Measurements from ENCODE around the gene MICU1. TPM values are rescaled to one million over a fixed set of nuclear protein-coding genes. Genes with fewer than 3 reads are reported as not detected.
A peak's percentile ranks its signal among the peaks of the same experiment; 100 is the strongest.
"Not testable (repeated sequence)": the region's sequence is repeated elsewhere in the genome, so short reads cannot be mapped to it uniquely, and the experiment has no call there.

The MICU1 gene
- total RNA-seq: 21.2 TPM
- 25.9 TPM for polyA plus RNA-seq
- long read RNA-seq, donor 1, partial matches to known transcripts: 0 of 2 reads
- long read RNA-seq, donor 1, other reads (novel, unspliced or antisense): 0 of 2 reads
- long read RNA-seq, donor 2: 0 reads
- long read RNA-seq, donor 3, transcript MICU1-201 (12 exons, 2,383 nt): major isoform, 11 of 15 reads
- long read RNA-seq, donor 3, partial matches to known transcripts: 0 of 15 reads
- long read RNA-seq, donor 3, other reads (novel, unspliced or antisense): 0 of 15 reads
- long read RNA-seq, donor 4, partial matches to known transcripts: 0 of 4 reads
- long read RNA-seq, donor 4, other reads (novel, unspliced or antisense): 0 of 4 reads
- long read RNA-seq, donor 5, transcript MICU1-208 (3 exons, 580 nt): minor isoform, 10 of 25 reads
- long read RNA-seq, donor 5, transcript MICU1-201 (12 exons, 2,383 nt): major isoform, 15 of 25 reads
- long read RNA-seq, donor 5, partial matches to known transcripts: 0 of 25 reads
- long read RNA-seq, donor 5, other reads (novel, unspliced or antisense): 0 of 25 reads
- long read RNA-seq, donor 6, transcript MICU1-201 (12 exons, 2,383 nt): major isoform, 10 of 11 reads
- long read RNA-seq, donor 6, partial matches to known transcripts: 0 of 11 reads
- long read RNA-seq, donor 6, other reads (novel, unspliced or antisense): 0 of 11 reads
- long read RNA-seq, donor 7, transcript MICU1-201 (12 exons, 2,383 nt): major isoform, 11 of 12 reads
- long read RNA-seq, donor 7, partial matches to known transcripts: 0 of 12 reads
- long read RNA-seq, donor 7, other reads (novel, unspliced or antisense): 0 of 12 reads
- long read RNA-seq, donor 8, partial matches to known transcripts: 0 of 4 reads
- long read RNA-seq, donor 8, other reads (novel, unspliced or antisense): 0 of 4 reads
- long read RNA-seq, donor 9, transcript MICU1-201 (12 exons, 2,383 nt): major isoform, 13 of 15 reads
- long read RNA-seq, donor 9, partial matches to known transcripts: 0 of 15 reads
- long read RNA-seq, donor 9, other reads (novel, unspliced or antisense): 0 of 15 reads
- long read RNA-seq, donor 10, transcript MICU1-201 (12 exons, 2,383 nt): major isoform, 7 of 9 reads
- long read RNA-seq, donor 10, partial matches to known transcripts: 0 of 9 reads
- long read RNA-seq, donor 10, other reads (novel, unspliced or antisense): 0 of 9 reads

DNA sequence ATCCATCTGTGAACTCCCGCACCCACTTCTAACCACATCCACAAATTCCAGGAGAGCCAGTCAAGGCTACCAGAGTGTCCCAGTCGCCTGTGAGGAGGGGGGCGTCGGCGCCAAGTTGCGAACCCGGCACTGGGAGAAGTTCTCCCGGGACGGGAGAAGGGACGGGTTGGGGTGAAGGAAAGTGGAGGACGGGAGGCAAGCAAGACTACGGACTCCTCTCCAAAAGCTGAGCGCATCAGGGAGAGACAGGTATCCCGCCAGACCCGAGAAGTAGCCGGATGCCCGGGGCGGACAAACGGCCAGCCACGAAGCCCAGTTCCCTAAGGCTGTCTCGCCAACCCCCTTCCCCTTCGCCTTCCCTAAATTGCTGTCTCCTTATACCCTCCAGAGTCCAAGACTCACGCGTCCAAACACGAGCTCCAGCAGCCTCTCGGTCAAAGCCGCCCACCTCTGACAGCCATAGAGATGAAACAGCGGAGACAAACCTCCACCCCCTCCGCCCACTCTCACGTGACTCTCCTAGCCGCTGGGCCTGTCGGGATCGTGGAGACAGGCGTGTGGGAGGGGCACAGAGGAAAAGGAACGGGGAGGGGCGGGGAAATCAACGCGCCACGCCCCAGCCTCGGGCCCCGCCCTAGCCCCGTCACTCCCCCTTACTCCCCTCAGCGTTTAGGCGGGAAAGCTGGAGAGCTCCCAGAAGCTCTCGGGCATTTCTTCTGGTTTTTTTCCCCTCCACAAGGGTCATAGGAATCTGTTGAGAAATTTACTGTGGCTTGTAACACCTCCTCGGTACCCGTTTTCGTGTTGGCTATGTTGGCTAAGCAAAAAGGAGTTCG, at the start of gene MICU1:
TSS of gene MICU1 (minus strand) at position 472 of the 836 bp plus-strand sequence. CDS start 59,286 bp downstream, outside the sequence.
- DNase-seq (ENCODE audit: low read depth in 6 of 9, low spot score in 9 of 9): peak; percentile 82 to 97 (median 92)
- H3K36me3 ChIP-seq (ENCODE audit: control insufficient read depth in 2 of 2, insufficient read depth in 2 of 2, low read length in 1 of 2): no peaks in the 10 kb centered on the region
- no peaks in the 10 kb centered on the region for H3K4me1 ChIP-seq (ENCODE audit: control insufficient read depth in 2 of 2, insufficient read depth in 2 of 2, low read length in 2 of 2)
- H3K27ac ChIP-seq (ENCODE audit: low read depth in 1 of 2, low read length in 1 of 2): peak within 1 kb of the TSS; percentile 62 to 64
- H3K4me3 ChIP-seq (ENCODE audit: low read length in 2 of 2): peak within 1 kb of the TSS; percentile 74 to 90
- no peaks in the 10 kb centered on the region for H3K27me3 ChIP-seq (ENCODE audit: control insufficient read depth in 2 of 2, insufficient read depth in 1 of 2, low read length in 1 of 2)
- under 1% methylated on average over 49 of the region's 49 CpGs for WGBS
- no peaks in the 10 kb centered on the region for H3K9me3 ChIP-seq (ENCODE audit: control insufficient read depth in 2 of 2, insufficient read depth in 1 of 2, low read length in 1 of 2)

GRCh38 chr10:72674174-72674573, 48.3 kb upstream of the MICU1 start:
- H3K9me3 ChIP-seq (ENCODE audit: control insufficient read depth in 2 of 2, insufficient read depth in 1 of 2, low read length in 1 of 2); H3K4me1 ChIP-seq (ENCODE audit: control insufficient read depth in 2 of 2, insufficient read depth in 2 of 2, low read length in 2 of 2); H3K36me3 ChIP-seq (ENCODE audit: control insufficient read depth in 2 of 2, insufficient read depth in 2 of 2, low read length in 1 of 2); DNase-seq (ENCODE audit: low read depth in 6 of 9, low spot score in 9 of 9); H3K27ac ChIP-seq (ENCODE audit: low read depth in 1 of 2, low read length in 1 of 2); H3K27me3 ChIP-seq (ENCODE audit: control insufficient read depth in 2 of 2, insufficient read depth in 1 of 2, low read length in 1 of 2); H3K4me3 ChIP-seq (ENCODE audit: low read length in 2 of 2): not testable (repeated sequence)
- WGBS: 99% methylated on average over 5 of the region's 5 CpGs

GRCh38 chr10:72673280-72673679, 47.4 kb upstream of the MICU1 start:
- Histone ChIP-seq H3K27me3 (ENCODE audit: control insufficient read depth in 2 of 2, insufficient read depth in 1 of 2, low read length in 1 of 2) (no peaks in the 10 kb centered on the region), H3K9me3 (ENCODE audit: control insufficient read depth in 2 of 2, insufficient read depth in 1 of 2, low read length in 1 of 2) (no peaks in the 10 kb centered on the region), H3K4me1 (ENCODE audit: control insufficient read depth in 2 of 2, insufficient read depth in 2 of 2, low read length in 2 of 2) (no peaks in the 10 kb centered on the region), H3K27ac (ENCODE audit: low read depth in 1 of 2, low read length in 1 of 2) (no peak overlapping the region), H3K36me3 (ENCODE audit: control insufficient read depth in 2 of 2, insufficient read depth in 2 of 2, low read length in 1 of 2) (no peaks in the 10 kb centered on the region), H3K4me3 (ENCODE audit: low read length in 2 of 2) (no peak overlapping the region)
- no peak for DNase-seq (ENCODE audit: low read depth in 6 of 9, low spot score in 9 of 9)
- WGBS: 94% methylated on average over 1 of the region's 1 CpG

DNA sequence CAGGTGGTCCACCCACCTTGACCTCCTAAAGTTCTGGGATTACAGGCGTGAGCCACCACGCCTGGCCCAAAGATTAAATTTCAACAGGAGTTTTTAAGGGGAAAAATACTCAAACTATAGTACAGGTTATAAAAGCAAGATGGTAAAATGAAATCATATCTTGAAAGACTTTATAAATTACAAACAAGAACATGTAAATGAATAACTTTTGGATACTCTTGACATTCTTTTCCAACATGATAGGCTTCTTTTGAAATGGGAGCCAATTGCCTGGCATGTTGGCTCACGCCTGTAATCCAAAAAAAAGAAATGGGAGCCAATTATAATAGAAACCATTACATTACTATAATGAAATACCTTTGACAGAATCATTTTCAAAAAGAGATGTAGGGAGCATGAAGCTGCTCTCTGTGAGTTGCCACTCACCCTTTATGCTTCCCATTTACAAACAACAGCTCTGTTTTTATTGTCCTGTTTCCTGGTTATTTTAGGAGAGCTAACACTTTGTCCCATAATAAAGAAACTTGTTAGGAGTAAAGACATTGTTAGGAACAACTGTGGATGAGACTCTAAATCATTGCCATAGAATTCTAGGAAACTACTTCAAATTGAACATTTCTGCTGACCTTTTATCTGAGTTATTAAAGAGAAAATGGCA, 41.5 kb upstream of the MICU1 start:
- Histone ChIP-seq H3K9me3 (ENCODE audit: control insufficient read depth in 2 of 2, insufficient read depth in 1 of 2, low read length in 1 of 2) (no peaks in the 10 kb centered on the region), H3K4me1 (ENCODE audit: control insufficient read depth in 2 of 2, insufficient read depth in 2 of 2, low read length in 2 of 2) (no peaks in the 10 kb centered on the region), H3K4me3 (ENCODE audit: low read length in 2 of 2) (no peak overlapping the region), H3K27ac (ENCODE audit: low read depth in 1 of 2, low read length in 1 of 2) (no peak overlapping the region), H3K27me3 (ENCODE audit: control insufficient read depth in 2 of 2, insufficient read depth in 1 of 2, low read length in 1 of 2) (no peaks in the 10 kb centered on the region), H3K36me3 (ENCODE audit: control insufficient read depth in 2 of 2, insufficient read depth in 2 of 2, low read length in 1 of 2) (no peaks in the 10 kb centered on the region)
- no peak for DNase-seq (ENCODE audit: low read depth in 6 of 9, low spot score in 9 of 9)
- 93% methylated on average over 3 of the region's 3 CpGs for WGBS

DNA sequence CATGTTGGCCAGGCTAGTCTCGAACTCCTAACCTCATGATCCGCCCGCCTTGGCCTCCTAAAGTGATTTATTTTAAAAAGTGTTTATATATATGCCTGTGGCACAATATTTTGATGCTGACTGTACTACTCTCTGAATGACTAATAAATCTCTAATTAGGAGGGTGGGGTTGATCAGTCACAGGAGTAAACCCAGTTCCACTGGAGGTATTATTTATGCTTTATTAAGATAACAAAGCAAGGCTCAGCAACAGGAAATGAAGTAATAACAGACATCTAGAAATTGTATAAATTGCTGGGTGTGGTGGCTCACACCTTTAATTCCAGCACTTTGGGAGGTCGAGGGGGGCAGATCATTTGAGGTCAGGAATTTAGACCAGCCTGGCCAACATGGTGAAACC, 40.0 kb upstream of the MICU1 start:
- no peak for DNase-seq (ENCODE audit: low read depth in 6 of 9, low spot score in 9 of 9)
- Histone ChIP-seq H3K27me3 (ENCODE audit: control insufficient read depth in 2 of 2, insufficient read depth in 1 of 2, low read length in 1 of 2) (no peaks in the 10 kb centered on the region), H3K36me3 (ENCODE audit: control insufficient read depth in 2 of 2, insufficient read depth in 2 of 2, low read length in 1 of 2) (no peaks in the 10 kb centered on the region), H3K4me1 (ENCODE audit: control insufficient read depth in 2 of 2, insufficient read depth in 2 of 2, low read length in 2 of 2) (no peaks in the 10 kb centered on the region), H3K27ac (ENCODE audit: low read depth in 1 of 2, low read length in 1 of 2) (no peak overlapping the region), H3K4me3 (ENCODE audit: low read length in 2 of 2) (no peak overlapping the region), H3K9me3 (ENCODE audit: control insufficient read depth in 2 of 2, insufficient read depth in 1 of 2, low read length in 1 of 2) (no peaks in the 10 kb centered on the region)
- 94% methylated on average over 4 of the region's 4 CpGs for WGBS

GRCh38 chr10:72663971-72664370, 38.1 kb upstream of the MICU1 start:
- Histone ChIP-seq H3K4me1 (ENCODE audit: control insufficient read depth in 2 of 2, insufficient read depth in 2 of 2, low read length in 2 of 2) (no peaks in the 10 kb centered on the region), H3K9me3 (ENCODE audit: control insufficient read depth in 2 of 2, insufficient read depth in 1 of 2, low read length in 1 of 2) (no peaks in the 10 kb centered on the region), H3K36me3 (ENCODE audit: control insufficient read depth in 2 of 2, insufficient read depth in 2 of 2, low read length in 1 of 2) (no peaks in the 10 kb centered on the region), H3K27me3 (ENCODE audit: control insufficient read depth in 2 of 2, insufficient read depth in 1 of 2, low read length in 1 of 2) (no peaks in the 10 kb centered on the region), H3K4me3 (ENCODE audit: low read length in 2 of 2) (no peak overlapping the region), H3K27ac (ENCODE audit: low read depth in 1 of 2, low read length in 1 of 2) (no peak overlapping the region)
- no peak for DNase-seq (ENCODE audit: low read depth in 6 of 9, low spot score in 9 of 9)

- H3K36me3 ChIP-seq (ENCODE audit: control insufficient read depth in 2 of 2, insufficient read depth in 2 of 2, low read length in 1 of 2): no peaks in the 10 kb centered on the region
- H3K4me1 ChIP-seq (ENCODE audit: control insufficient read depth in 2 of 2, insufficient read depth in 2 of 2, low read length in 2 of 2): no peaks in the 10 kb centered on the region
- 94% methylated on average over 1 of the region's 1 CpG for WGBS
These were observed 35.6 kb upstream of the MICU1 start for GRCh38 chr10:72661431-72661830.

GRCh38 chr10:72660220-72660619, 34.3 kb upstream of the MICU1 start:
- no peak for DNase-seq (ENCODE audit: low read depth in 6 of 9, low spot score in 9 of 9)
- Histone ChIP-seq H3K36me3 (ENCODE audit: control insufficient read depth in 2 of 2, insufficient read depth in 2 of 2, low read length in 1 of 2) (no peaks in the 10 kb centered on the region), H3K9me3 (ENCODE audit: control insufficient read depth in 2 of 2, insufficient read depth in 1 of 2, low read length in 1 of 2) (no peaks in the 10 kb centered on the region), H3K4me3 (ENCODE audit: low read length in 2 of 2) (no peak overlapping the region), H3K27ac (ENCODE audit: low read depth in 1 of 2, low read length in 1 of 2) (no peak overlapping the region), H3K4me1 (ENCODE audit: control insufficient read depth in 2 of 2, insufficient read depth in 2 of 2, low read length in 2 of 2) (no peaks in the 10 kb centered on the region), H3K27me3 (ENCODE audit: control insufficient read depth in 2 of 2, insufficient read depth in 1 of 2, low read length in 1 of 2) (no peaks in the 10 kb centered on the region)

More at GRCh38 chr10:72661431-72661830, 35.6 kb upstream of the MICU1 start:
- no peak overlapping the region for H3K27ac ChIP-seq (ENCODE audit: low read depth in 1 of 2, low read length in 1 of 2)
- H3K4me3 ChIP-seq (ENCODE audit: low read length in 2 of 2): no peak overlapping the region
- DNase-seq (ENCODE audit: low read depth in 6 of 9, low spot score in 9 of 9): no peak
- H3K9me3 ChIP-seq (ENCODE audit: control insufficient read depth in 2 of 2, insufficient read depth in 1 of 2, low read length in 1 of 2): no peaks in the 10 kb centered on the region
- H3K27me3 ChIP-seq (ENCODE audit: control insufficient read depth in 2 of 2, insufficient read depth in 1 of 2, low read length in 1 of 2): no peaks in the 10 kb centered on the region
